Chondrocyte (in vitro differentiated cells): ENCODE results near the gene NELL1. TPM values are rescaled to one million over a fixed set of nuclear protein-coding genes. Genes with fewer than 3 reads are reported as not detected.

Experiments
- DNase-seq: peaks from one replicate; pipeline ENCODE4 v3.0.0; 2021; ENCODE audit warnings: mixed read lengths, low spot score
- H3K27ac Mint-ChIP-seq: one replicate; pipeline ENCODE4 v1.8.0; 2021; ENCODE audit warnings: mild to moderate bottlenecking, moderate library complexity, mixed read lengths; ENCODE audit not compliant: unreplicated experiment
- H3K27me3 Mint-ChIP-seq: 2 replicates; pipeline ENCODE4 v1.8.0; 2021; ENCODE audit warnings: low read depth, mixed read lengths
- H3K36me3 Mint-ChIP-seq: 2 replicates; pipeline ENCODE4 v1.8.0; 2021; ENCODE audit warnings: low read depth, mixed read lengths
- H3K4me1 Mint-ChIP-seq: 2 replicates; pipeline ENCODE4 v1.8.0; 2021; ENCODE audit warnings: low read depth, mild to moderate bottlenecking, mixed read lengths
- H3K4me3 Mint-ChIP-seq: one replicate; pipeline ENCODE4 v1.8.0; 2021; ENCODE audit warnings: mild to moderate bottlenecking, moderate library complexity, mixed read lengths; ENCODE audit not compliant: unreplicated experiment
- H3K9me3 Mint-ChIP-seq: 2 replicates; pipeline ENCODE4 v1.8.0; 2021; ENCODE audit warnings: low read depth, mixed read lengths
- total RNA-seq: library from RNA; stranded (reverse); gene quantifications from 3 replicates; pipeline ENCODE4 v1.2.1, GENCODE V29; 2021
- TF ChIP-seq, protein P1 (sequence below): fragments of 200-600 bp; sonication (generic); IDR thresholded peaks from 2 replicates; pipeline ENCODE4 v1.5.0; 2021; ENCODE audit warnings: antibody characterized with exemption, mild to moderate bottlenecking, moderate library complexity

Gene NELL1
- total RNA-seq, 1 donor from 2014 or later = not detected

DNA sequence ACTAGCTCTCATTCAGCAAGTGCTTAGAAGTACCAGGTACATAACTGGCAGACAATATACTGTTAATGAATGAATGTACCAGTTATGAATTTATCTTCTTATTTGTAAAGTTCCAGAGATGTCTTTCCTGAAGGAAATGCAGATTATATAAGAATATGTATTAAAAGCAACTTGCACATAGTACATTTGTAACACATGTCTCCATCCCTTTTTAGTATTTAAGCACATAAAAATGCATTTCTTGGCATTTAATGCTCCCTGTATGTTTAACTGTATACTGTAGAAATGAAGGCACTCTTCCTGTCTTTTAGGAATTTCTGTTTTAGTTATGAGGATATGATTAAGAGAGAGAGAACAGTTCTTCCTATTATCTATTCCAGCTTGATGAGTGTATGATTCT, 241.3 kb downstream of the NELL1 start:
- Mint-ChIP-seq H3K36me3 (no peaks in the 10 kb centered on the region), H3K27me3 (peaks cover 3% of the 10 kb centered on the region), H3K27ac (no peak overlapping the region), H3K9me3 (peaks cover 5% of the 10 kb centered on the region), H3K4me3 (no peak overlapping the region), H3K4me1 (no peaks in the 10 kb centered on the region)
- TF ChIP-seq, protein P1, sequence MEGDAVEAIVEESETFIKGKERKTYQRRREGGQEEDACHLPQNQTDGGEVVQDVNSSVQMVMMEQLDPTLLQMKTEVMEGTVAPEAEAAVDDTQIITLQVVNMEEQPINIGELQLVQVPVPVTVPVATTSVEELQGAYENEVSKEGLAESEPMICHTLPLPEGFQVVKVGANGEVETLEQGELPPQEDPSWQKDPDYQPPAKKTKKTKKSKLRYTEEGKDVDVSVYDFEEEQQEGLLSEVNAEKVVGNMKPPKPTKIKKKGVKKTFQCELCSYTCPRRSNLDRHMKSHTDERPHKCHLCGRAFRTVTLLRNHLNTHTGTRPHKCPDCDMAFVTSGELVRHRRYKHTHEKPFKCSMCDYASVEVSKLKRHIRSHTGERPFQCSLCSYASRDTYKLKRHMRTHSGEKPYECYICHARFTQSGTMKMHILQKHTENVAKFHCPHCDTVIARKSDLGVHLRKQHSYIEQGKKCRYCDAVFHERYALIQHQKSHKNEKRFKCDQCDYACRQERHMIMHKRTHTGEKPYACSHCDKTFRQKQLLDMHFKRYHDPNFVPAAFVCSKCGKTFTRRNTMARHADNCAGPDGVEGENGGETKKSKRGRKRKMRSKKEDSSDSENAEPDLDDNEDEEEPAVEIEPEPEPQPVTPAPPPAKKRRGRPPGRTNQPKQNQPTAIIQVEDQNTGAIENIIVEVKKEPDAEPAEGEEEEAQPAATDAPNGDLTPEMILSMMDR = no peak
- DNase-seq = no peak

DNA sequence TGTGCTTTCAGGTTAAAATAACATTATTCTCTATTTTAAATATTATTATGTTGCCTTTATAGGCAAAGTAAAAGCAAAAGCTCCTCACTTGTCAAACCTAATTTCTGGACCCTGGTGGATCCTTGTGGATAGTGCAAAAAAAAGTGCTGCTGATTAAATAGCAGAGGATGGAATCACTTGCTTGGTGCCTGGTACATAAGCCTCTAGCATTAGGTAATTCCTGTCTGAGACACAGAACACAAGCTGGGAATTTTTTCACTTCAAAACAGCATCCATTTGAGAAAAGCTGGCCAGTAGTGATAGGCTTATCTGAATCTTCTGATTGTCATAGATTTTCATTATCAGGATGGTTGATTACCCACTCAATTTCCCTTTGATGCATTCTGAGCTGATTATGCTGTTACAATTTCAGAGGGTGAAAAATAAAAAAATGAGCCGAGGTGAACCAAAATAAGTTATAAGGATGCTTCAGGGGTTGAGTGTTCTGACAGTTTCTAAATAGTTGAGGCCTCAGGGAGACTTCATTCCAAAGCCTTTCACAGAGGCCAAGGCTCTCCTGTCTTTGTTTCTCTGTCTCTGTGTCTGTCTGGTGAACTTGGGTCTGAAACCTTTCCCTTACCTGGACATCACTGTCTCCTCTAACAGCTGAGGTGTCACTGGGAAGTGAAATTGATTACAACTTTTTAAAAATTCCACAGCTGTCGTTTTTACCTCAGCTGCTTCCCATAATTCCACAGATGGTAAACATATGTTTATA, 242.9 kb downstream of the NELL1 start:
- Mint-ChIP-seq H3K4me1 (no peaks in the 10 kb centered on the region), H3K4me3 (no peak overlapping the region), H3K9me3 (peaks cover 4% of the 10 kb centered on the region), H3K27me3 (peaks cover 3% of the 10 kb centered on the region), H3K36me3 (no peaks in the 10 kb centered on the region), H3K27ac (no peak overlapping the region)
- TF ChIP-seq, protein P1 = no peak
- DNase-seq = no peak

DNA sequence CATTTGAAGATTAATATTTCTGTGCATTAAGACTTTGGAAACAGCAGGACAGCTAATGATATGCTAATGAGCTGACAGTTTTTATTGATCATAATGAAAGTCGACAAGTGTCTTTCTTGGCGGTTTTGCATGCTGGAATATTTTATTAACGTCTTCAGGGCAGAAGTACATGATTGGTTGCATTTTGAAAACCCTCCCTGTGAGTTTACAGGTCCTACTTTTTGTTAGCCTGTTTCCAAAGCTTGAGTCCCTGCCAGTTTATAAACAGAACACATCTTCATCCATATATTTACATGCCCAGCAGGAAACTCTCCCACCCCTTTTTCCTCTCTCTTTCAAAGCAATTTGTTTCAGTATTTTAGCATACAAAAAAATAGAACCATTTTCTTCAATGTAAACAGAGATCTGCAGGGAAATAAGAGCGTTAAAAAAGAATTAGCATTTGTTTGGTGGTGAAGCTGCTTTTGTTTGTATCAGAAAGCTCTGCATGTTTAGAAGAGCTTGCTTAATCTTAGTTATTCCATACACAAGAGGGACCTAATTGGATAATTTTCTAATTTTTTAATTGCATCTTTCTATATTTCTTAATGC, 243.6 kb downstream of the NELL1 start:
- DNase-seq = no peak
- no peaks in the 10 kb centered on the region for H3K36me3 Mint-ChIP-seq
- no peaks in the 10 kb centered on the region for H3K4me1 Mint-ChIP-seq
- H3K9me3 Mint-ChIP-seq = no peaks in the 10 kb centered on the region
- H3K4me3 Mint-ChIP-seq = no peak overlapping the region
- H3K27me3 Mint-ChIP-seq = peaks cover 3% of the 10 kb centered on the region
- no peak overlapping the region for H3K27ac Mint-ChIP-seq
- TF ChIP-seq, protein P1 = no peak

DNA sequence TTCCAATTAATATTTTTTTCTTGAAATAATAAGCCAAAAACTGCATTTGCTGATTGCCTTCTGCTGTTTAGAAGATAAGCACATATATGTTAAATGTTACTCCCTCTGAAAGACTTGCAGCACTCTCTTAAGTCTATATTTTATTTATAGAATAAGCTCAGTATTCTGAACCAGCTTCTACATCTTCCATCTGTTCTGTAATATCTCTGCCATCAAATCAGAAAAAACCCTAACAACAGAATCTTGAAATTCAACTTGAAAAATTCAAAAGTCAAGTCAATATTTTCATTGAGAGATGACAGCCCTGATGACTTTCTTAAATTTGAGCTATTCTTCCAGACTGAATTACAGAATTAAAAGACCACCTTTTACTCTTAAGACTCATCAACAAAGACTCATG, 247.9 kb downstream of the NELL1 start:
- no peak overlapping the region for H3K27ac Mint-ChIP-seq
- H3K4me1 Mint-ChIP-seq = no peaks in the 10 kb centered on the region
- TF ChIP-seq, protein P1 = no peak
- no peaks in the 10 kb centered on the region for H3K9me3 Mint-ChIP-seq
- no peaks in the 10 kb centered on the region for H3K36me3 Mint-ChIP-seq
- peaks cover 3% of the 10 kb centered on the region for H3K27me3 Mint-ChIP-seq
- no peak for DNase-seq
- H3K4me3 Mint-ChIP-seq = no peak overlapping the region

DNA sequence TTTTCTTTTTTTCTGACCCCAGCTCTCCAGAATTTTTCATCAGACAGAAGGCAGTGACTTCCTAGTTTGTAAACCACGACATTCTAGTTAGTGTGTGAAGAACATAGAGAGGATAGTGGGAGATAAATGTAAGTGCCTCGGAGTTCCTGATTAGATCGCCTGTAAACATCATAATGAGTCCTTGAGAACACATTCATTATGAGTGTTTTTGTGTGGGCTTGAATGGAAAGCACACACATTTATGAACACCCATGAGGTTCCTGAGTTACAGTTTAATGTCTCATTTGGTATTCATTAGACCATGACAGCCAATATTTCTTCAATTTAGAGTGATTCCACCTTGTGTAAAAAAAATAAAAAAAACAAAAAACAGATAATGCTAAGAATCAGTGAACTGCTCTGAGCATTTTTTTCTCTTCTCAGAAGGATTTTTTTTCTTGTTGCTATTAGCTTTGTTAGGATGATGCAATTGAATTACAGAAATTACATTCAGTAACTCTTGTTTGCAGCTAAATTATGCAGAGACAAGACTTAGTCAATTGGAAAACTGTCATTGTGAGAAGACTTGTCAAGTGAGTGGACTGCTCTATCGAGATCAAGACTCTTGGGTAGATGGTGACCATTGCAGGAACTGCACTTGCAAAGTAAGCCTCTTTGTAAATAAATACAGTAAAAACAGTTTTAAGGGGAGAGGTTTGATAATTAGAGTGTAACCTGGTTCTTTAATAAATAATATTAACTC, 257.6 kb downstream of the NELL1 start:
- DNase-seq = no peak
- no peak overlapping the region for H3K27ac Mint-ChIP-seq
- no peaks in the 10 kb centered on the region for H3K9me3 Mint-ChIP-seq
- H3K36me3 Mint-ChIP-seq = no peaks in the 10 kb centered on the region
- H3K27me3 Mint-ChIP-seq = peaks cover 3% of the 10 kb centered on the region
- no peaks in the 10 kb centered on the region for H3K4me1 Mint-ChIP-seq
- no peak overlapping the region for H3K4me3 Mint-ChIP-seq
- TF ChIP-seq, protein P1 = no peak
